Measurements from ENCODE around the gene FYB1. TPM values are rescaled to one million over a fixed set of nuclear protein-coding genes. Genes with fewer than 3 reads are reported as not detected.

FYB1 gene
- total RNA-seq, 1 donor from 2014 or later = not detected

GRCh38 chr5:39206630-39207321 is 12.6 kb downstream of the FYB1 start:
- H3K4me3 ChIP-seq (ENCODE audit: low read depth, low read length) = no peak overlapping the region
- TF ChIP-seq CTCF (IDR thresholded peaks at IDR 0.05; ENCODE audit: insufficient read depth, low read length, poor library complexity, severe bottlenecking) = no peak
- DNase-seq (ENCODE audit: low read depth) = no peak
- H3K27me3 ChIP-seq (ENCODE audit: control insufficient read depth, insufficient read depth, low read length) = no peaks in the 10 kb centered on the region
- H3K36me3 ChIP-seq (ENCODE audit: control insufficient read depth, insufficient read depth, low read length) = no peaks in the 10 kb centered on the region

- Histone ChIP-seq H3K36me3 (ENCODE audit: control insufficient read depth, insufficient read depth, low read length) (no peaks in the 10 kb centered on the region), H3K4me3 (ENCODE audit: low read depth, low read length) (no peak overlapping the region), H3K27me3 (ENCODE audit: control insufficient read depth, insufficient read depth, low read length) (no peaks in the 10 kb centered on the region)
- no peak for TF ChIP-seq CTCF (IDR thresholded peaks at IDR 0.05; ENCODE audit: insufficient read depth, low read length, poor library complexity, severe bottlenecking)
- no peak for DNase-seq (ENCODE audit: low read depth)
Measured at GRCh38 chr5:39205550-39205949, 13.8 kb downstream of the FYB1 start.

DNA sequence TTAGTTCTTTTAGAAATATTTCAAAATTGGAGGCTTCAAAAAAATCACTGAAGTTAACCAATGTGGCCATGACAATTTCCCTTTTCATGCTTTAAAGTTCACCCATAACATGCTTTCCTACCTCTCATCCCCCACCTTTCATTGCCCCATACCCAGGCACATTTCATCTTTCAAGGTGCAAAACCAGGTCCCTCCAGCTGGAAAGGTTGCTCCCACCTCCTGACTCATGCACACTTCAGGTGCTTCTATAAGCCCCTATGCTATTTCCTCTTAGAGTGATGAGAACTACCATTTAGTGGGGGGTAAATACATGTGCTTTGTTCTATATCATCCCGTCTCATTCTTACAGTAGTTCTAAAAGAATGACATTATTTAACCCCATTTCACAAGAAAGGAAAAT is 15.4 kb downstream of the FYB1 start:
- no peak for DNase-seq (ENCODE audit: low read depth)
- TF ChIP-seq CTCF (IDR thresholded peaks at IDR 0.05; ENCODE audit: insufficient read depth, low read length, poor library complexity, severe bottlenecking) = no peak
- Histone ChIP-seq H3K36me3 (ENCODE audit: control insufficient read depth, insufficient read depth, low read length) (no peaks in the 10 kb centered on the region), H3K27me3 (ENCODE audit: control insufficient read depth, insufficient read depth, low read length) (no peaks in the 10 kb centered on the region), H3K4me3 (ENCODE audit: low read depth, low read length) (no peak overlapping the region)

DNA sequence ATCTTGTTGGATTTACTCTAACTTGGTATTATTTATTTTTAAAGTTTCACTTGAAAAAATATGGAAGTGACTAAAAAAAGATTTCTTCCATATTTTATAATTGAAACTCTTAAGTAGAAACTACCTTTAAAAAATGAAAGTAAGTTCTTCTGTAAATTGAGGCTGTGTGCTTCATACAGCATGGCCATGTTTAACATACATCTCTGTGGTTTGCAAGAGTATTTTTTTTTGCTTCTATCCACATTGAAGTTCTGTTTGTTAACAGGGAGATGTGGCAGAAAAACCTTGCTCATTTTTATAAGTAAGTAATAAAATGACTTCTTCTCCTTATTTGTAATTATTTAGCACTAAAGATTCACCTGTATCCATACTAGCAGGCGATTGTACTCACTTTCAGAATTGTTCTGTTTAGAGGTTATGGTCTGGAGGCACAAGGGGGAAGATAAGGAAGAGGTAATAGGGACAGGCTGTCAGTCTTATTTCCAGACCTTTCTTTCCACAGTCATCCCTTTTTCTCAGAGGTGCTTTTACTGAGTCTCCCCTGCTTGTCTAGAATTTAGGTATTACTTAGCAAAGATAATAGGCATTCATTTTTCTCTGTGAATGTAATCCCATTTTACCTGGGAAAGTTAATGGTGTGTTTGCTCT is 16.0 kb downstream of the FYB1 start:
- H3K36me3 ChIP-seq (ENCODE audit: control insufficient read depth, insufficient read depth, low read length) = no peaks in the 10 kb centered on the region
- H3K27me3 ChIP-seq (ENCODE audit: control insufficient read depth, insufficient read depth, low read length) = no peaks in the 10 kb centered on the region
- no peak overlapping the region for H3K4me3 ChIP-seq (ENCODE audit: low read depth, low read length)
- TF ChIP-seq CTCF (IDR thresholded peaks at IDR 0.05; ENCODE audit: insufficient read depth, low read length, poor library complexity, severe bottlenecking) = no peak
- DNase-seq (ENCODE audit: low read depth) = no peak

- no peak overlapping the region for H3K4me3 ChIP-seq (ENCODE audit: low read depth, low read length)
- no peak for DNase-seq (ENCODE audit: low read depth)
- no peaks in the 10 kb centered on the region for H3K36me3 ChIP-seq (ENCODE audit: control insufficient read depth, insufficient read depth, low read length)
- no peaks in the 10 kb centered on the region for H3K27me3 ChIP-seq (ENCODE audit: control insufficient read depth, insufficient read depth, low read length)
- no peak for TF ChIP-seq CTCF (IDR thresholded peaks at IDR 0.05; ENCODE audit: insufficient read depth, low read length, poor library complexity, severe bottlenecking)
Measured at GRCh38 chr5:39202597-39203274, 16.6 kb downstream of the FYB1 start.

All from kidney epithelial cell (primary cell).